ENCODE data around the gene KRT17. TPM values are rescaled to one million over a fixed set of nuclear protein-coding genes. Genes with fewer than 3 reads are reported as not detected.
"Not testable (repeated sequence)": the region's sequence is repeated elsewhere in the genome, so short reads cannot be mapped to it uniquely, and the experiment has no call there.

KRT17 gene
- total RNA-seq, 1 donor from 2014 or later, result not detected

DNA sequence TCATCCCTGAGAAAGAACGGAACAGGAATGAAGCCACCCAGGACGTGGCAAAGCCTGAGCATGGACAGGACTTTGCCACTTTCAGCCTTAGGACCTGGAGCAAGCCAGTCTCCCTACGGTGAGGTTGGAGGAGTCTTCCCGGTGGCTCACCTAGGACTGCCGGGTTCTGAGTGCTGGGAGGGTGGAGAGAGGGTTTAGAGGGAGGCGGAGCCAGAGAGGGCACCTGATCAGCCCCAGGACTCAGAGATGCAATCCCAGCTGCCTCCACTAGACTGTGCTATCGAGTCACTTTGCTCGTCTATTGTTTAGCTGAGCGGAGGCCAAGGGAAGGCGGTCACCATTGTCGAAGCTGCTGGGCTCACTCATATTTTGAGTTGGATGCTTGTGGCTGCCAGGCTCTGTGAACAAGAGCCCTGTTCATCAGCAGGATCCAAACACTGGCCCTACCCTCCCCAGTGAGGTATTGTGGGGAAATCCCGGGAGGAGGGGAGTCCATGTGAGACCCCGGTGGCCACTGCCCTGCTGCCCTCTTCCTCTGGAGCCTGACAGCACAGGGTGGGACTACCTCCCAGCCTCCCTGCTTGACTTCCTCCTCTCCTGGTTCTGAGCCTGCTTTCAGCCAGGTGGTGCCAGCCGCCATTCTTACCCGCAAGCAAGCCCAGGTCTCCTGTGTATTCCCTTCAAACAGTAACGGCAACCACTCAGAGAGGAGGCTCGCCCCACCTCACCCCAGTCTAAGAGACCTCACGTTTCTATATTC is 44.7 kb downstream of the KRT17 start:
- peak; percentile 91 for DNase-seq (ENCODE audit: low spot score)
- H3K36me3 ChIP-seq, result no peaks in the 10 kb centered on the region
- H3K27me3 ChIP-seq, result no peaks in the 10 kb centered on the region
- H3K4me2 ChIP-seq, result peak overlapping the region; percentile 63
- peaks cover 3% of the 10 kb centered on the region for H3K9me3 Mint-ChIP-seq
- H3K27ac Mint-ChIP-seq, result no peak overlapping the region
- TF ChIP-seq, protein P1, sequence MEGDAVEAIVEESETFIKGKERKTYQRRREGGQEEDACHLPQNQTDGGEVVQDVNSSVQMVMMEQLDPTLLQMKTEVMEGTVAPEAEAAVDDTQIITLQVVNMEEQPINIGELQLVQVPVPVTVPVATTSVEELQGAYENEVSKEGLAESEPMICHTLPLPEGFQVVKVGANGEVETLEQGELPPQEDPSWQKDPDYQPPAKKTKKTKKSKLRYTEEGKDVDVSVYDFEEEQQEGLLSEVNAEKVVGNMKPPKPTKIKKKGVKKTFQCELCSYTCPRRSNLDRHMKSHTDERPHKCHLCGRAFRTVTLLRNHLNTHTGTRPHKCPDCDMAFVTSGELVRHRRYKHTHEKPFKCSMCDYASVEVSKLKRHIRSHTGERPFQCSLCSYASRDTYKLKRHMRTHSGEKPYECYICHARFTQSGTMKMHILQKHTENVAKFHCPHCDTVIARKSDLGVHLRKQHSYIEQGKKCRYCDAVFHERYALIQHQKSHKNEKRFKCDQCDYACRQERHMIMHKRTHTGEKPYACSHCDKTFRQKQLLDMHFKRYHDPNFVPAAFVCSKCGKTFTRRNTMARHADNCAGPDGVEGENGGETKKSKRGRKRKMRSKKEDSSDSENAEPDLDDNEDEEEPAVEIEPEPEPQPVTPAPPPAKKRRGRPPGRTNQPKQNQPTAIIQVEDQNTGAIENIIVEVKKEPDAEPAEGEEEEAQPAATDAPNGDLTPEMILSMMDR (IDR thresholded peaks at IDR 0.05), result peak; percentile 76
- no peak for TF ChIP-seq EZH2 (IDR thresholded peaks at IDR 0.05)
- no peaks in the 10 kb centered on the region for H3K79me2 ChIP-seq (ENCODE audit: low read depth)
- H3K4me1 ChIP-seq, result peaks cover 4% of the 10 kb centered on the region
- no peak overlapping the region for H3K4me3 ChIP-seq
- peak overlapping the region; percentile 94 for H2AFZ ChIP-seq (replicated peaks)
- H3K9ac ChIP-seq, result no peak overlapping the region
- H3K9me3 ChIP-seq (ENCODE audit: low read depth), result no peaks in the 10 kb centered on the region
- H3K36me3 Mint-ChIP-seq, result no peaks in the 10 kb centered on the region
- peaks cover 11% of the 10 kb centered on the region for H3K27me3 Mint-ChIP-seq (ENCODE audit: insufficient read depth, low read depth)
- peak overlapping the region; percentile 52 for H3K4me3 Mint-ChIP-seq
- no peak overlapping the region for H3K27ac ChIP-seq
- H4K20me1 ChIP-seq (ENCODE audit: low read depth), result no peaks in the 10 kb centered on the region
- H3F3A ChIP-seq (ENCODE audit: low read depth), result no peaks in the 10 kb centered on the region
- no peaks in the 10 kb centered on the region for H3K4me1 Mint-ChIP-seq

DNA sequence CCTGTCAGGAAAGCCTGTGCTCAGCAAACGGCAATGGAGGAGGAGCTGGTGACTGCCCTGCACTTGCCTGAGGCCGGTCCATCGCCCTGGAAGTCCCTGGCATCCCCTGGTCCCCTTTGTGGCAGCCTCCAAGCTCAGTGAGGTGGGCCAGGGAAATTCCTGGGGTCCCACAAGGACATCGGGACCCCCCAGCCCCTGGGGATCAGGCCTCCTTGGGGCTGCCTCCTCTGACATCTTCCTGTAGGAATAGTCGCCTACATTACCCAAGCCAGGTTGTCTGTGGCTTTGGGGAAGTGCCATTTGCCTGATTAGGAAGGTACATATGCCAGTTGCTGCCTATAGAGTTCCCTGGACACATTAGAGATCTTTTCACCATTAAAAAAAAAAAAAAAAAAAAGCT is 45.4 kb downstream of the KRT17 start:
- Histone ChIP-seq H3K9ac (no peak overlapping the region), H3K9me3 (ENCODE audit: low read depth) (no peaks in the 10 kb centered on the region), H4K20me1 (ENCODE audit: low read depth) (no peaks in the 10 kb centered on the region), H3K4me2 (no peak overlapping the region), H3K27me3 (no peaks in the 10 kb centered on the region), H3K4me1 (peaks cover 4% of the 10 kb centered on the region), H2AFZ (replicated peaks) (no peak overlapping the region), H3K36me3 (no peaks in the 10 kb centered on the region), H3K4me3 (no peak overlapping the region), H3K27ac (no peak overlapping the region), H3F3A (ENCODE audit: low read depth) (no peaks in the 10 kb centered on the region), H3K79me2 (ENCODE audit: low read depth) (no peaks in the 10 kb centered on the region)
- Mint-ChIP-seq H3K27me3 (ENCODE audit: insufficient read depth, low read depth) (peaks cover 11% of the 10 kb centered on the region), H3K4me1 (no peaks in the 10 kb centered on the region), H3K4me3 (no peak overlapping the region), H3K27ac (no peak overlapping the region), H3K9me3 (peaks cover 3% of the 10 kb centered on the region), H3K36me3 (no peaks in the 10 kb centered on the region)
- TF ChIP-seq EZH2 (IDR thresholded peaks at IDR 0.05), result no peak
- TF ChIP-seq EZH2phosphoT487 (IDR thresholded peaks at IDR 0.05), result no peak
- TF ChIP-seq, protein P1 (IDR thresholded peaks at IDR 0.05), result no peak
- DNase-seq (ENCODE audit: low spot score), result no peak

DNA sequence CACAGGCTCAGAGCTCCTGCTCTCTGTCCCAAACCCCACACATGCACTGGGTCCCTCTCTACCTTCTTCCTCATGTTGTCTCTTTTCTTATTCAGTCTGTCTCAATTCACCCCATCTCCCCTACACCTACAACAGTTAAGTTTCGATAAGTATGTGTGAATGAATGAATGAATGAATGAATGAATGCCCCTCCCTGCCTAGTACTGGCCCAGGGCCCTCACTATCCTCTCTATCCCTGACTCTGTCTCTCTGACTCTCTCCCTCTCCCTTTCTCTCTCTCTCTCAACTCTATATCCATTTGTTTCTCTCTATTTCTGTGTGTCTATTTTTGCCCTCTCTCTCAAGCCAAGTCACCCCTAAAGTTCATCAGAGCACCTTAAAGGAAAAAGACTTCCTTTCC is 45.8 kb downstream of the KRT17 start:
- peaks cover 4% of the 10 kb centered on the region for H3K4me1 ChIP-seq
- no peaks in the 10 kb centered on the region for H3K36me3 Mint-ChIP-seq
- H3K36me3 ChIP-seq, result no peaks in the 10 kb centered on the region
- peaks cover 3% of the 10 kb centered on the region for H3K9me3 Mint-ChIP-seq
- H3K4me1 Mint-ChIP-seq, result no peaks in the 10 kb centered on the region
- no peak overlapping the region for H3K9ac ChIP-seq
- no peaks in the 10 kb centered on the region for H3F3A ChIP-seq (ENCODE audit: low read depth)
- H4K20me1 ChIP-seq (ENCODE audit: low read depth), result no peaks in the 10 kb centered on the region
- H3K27ac ChIP-seq, result no peak overlapping the region
- no peak overlapping the region for H3K4me3 ChIP-seq
- H3K27me3 ChIP-seq, result no peaks in the 10 kb centered on the region
- H3K27me3 Mint-ChIP-seq (ENCODE audit: insufficient read depth, low read depth), result peaks cover 11% of the 10 kb centered on the region
- no peak overlapping the region for H3K4me2 ChIP-seq
- no peak overlapping the region for H2AFZ ChIP-seq (replicated peaks)
- TF ChIP-seq EZH2phosphoT487 (IDR thresholded peaks at IDR 0.05) (no peak), EZH2 (IDR thresholded peaks at IDR 0.05) (no peak)
- TF ChIP-seq, protein P1 (IDR thresholded peaks at IDR 0.05), result no peak
- no peaks in the 10 kb centered on the region for H3K79me2 ChIP-seq (ENCODE audit: low read depth)
- no peak overlapping the region for H3K4me3 Mint-ChIP-seq
- no peak overlapping the region for H3K27ac Mint-ChIP-seq
- DNase-seq (ENCODE audit: low spot score), result no peak
- H3K9me3 ChIP-seq (ENCODE audit: low read depth), result no peaks in the 10 kb centered on the region

DNA sequence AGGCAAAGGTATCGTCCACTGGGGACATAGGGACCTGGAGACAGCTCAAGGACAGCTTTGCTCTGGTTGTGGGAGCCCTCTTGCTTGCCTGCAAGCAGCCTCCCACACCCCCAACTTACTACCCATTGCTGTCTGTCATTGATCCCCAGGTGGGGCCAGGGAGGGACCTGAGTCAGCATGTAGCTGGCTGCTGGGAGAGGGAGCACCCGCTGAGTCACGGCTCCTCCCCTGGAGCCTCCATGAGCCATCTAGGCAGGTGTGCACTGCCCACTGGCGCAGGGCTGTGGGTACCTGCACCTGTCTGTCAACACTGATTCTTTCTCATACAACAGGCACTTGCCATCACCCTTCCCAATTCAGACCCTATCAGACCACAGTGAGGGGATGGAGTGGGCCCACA is 47.6 kb downstream of the KRT17 start:
- H4K20me1 ChIP-seq (ENCODE audit: low read depth); H3K9me3 ChIP-seq (ENCODE audit: low read depth); H3K4me1 ChIP-seq; DNase-seq (ENCODE audit: low spot score); H3K4me1 Mint-ChIP-seq; H3K36me3 ChIP-seq; H3K4me2 ChIP-seq; H3K9me3 Mint-ChIP-seq; H3K27ac ChIP-seq; H3K27ac Mint-ChIP-seq; H2AFZ ChIP-seq (replicated peaks); H3K27me3 ChIP-seq; H3F3A ChIP-seq (ENCODE audit: low read depth); H3K79me2 ChIP-seq (ENCODE audit: low read depth); H3K36me3 Mint-ChIP-seq; H3K4me3 ChIP-seq; H3K9ac ChIP-seq; H3K27me3 Mint-ChIP-seq (ENCODE audit: insufficient read depth, low read depth); H3K4me3 Mint-ChIP-seq: not testable (repeated sequence)

Measured in neural progenitor cell (in vitro differentiated cells).